Adrenal gland (tissue), 12 donors: ENCODE results near the gene SPTAN1. TPM values are rescaled to one million over a fixed set of nuclear protein-coding genes. Genes with fewer than 3 reads are reported as not detected.
"Not testable (repeated sequence)": the region's sequence is repeated elsewhere in the genome, so short reads cannot be mapped to it uniquely, and the experiment has no call there.

Experiments
- DNase-seq, 7 donors: peaks; one replicate each; pipeline ENCODE4 v3.0.0-alpha.2; 2019 to 2020
- H3K27ac ChIP-seq, 5 donors: fragments of 200-600 bp; sonication (generic) in 4 of 5; 1 replicate in 3 of 5; 2 replicates in 2 of 5; pipeline versions ENCODE4 v1.5.1 to v1.8.0; 2016 to 2020; ENCODE audit warnings: mild to moderate bottlenecking in 1 of 5
- H3K27me3 ChIP-seq: fragments of 200-600 bp; 2 replicates; pipeline ENCODE4 v1.8.0; 2021
- H3K36me3 ChIP-seq, 2 donors: fragments of 200-600 bp; replicated peaks in 1 of 2; 1 replicate in 1 of 2; 2 replicates in 1 of 2; pipeline versions ENCODE4 v1.5.1 to v1.8.0; 2018 to 2022
- H3K4me1 ChIP-seq, 2 donors: fragments of 200-600 bp; replicated peaks in 1 of 2; 1 replicate in 1 of 2; 2 replicates in 1 of 2; pipeline versions ENCODE4 v1.5.1 to v1.8.0; 2018 to 2021
- H3K4me3 ChIP-seq, 4 donors: fragments of 200-600 bp; sonication (generic) in 3 of 4; one replicate each; pipeline ENCODE4 v1.5.1; 2016 to 2018
- H3K9me3 ChIP-seq, 3 donors: fragments of 200-600 bp; sonication (generic) in 1 of 3; replicated peaks in 1 of 3; 1 replicate in 2 of 3; 2 replicates in 1 of 3; pipeline versions ENCODE4 v1.5.1 to v1.8.0; 2016 to 2021
- CTCF ChIP-seq, 6 experiments: fragments of 450-650 bp in 4 of 6; fragments of 200-600 bp in 2 of 6; sonication (generic) in 1 of 6; IDR thresholded peaks; 1 replicate in 5 of 6; 2 replicates in 1 of 6; pipeline versions ENCODE4 v1.5.1 to v1.8.0; 2016 to 2021; ENCODE audit warnings: antibody characterized with exemption in 6 of 6, mild to moderate bottlenecking in 2 of 6, moderate library complexity in 1 of 6
- POLR2A ChIP-seq, 2 donors: fragments of 450-650 bp; IDR thresholded peaks; one replicate each; pipeline ENCODE4 v1.6.1; 2017; ENCODE audit warnings: antibody characterized with exemption in 2 of 2, mild to moderate bottlenecking in 2 of 2, moderate library complexity in 1 of 2
- WGBS, 4 donors: extraction: QIAGEN DNeasy Blood & Tissue Kit in 2 of 4; methylation state at CpG; one replicate each; pipeline versions ENCODE4 v1.1.5 to v1.1.7; 2013 to 2017; 5-methylcytosine and 5-hydroxymethylcytosine counted together
- intact Hi-C, 2 donors: fragments of 100-400 bp; cut with DNase I; formaldehyde crosslinking; loops; one replicate each; pipeline versions ENCODE4 v1.14.1 to v1.15.0; 2022 to 2023
- polyA plus RNA-seq, 3 donors: library from polyadenylated mRNA; stranded (reverse); fragments of 200-250 nt in 2 of 3; fragments of 350-450 nt in 1 of 3; fragmentation: Illumina TruSeq in 1 of 3; extraction: RNeasy Lipid Tissue Mini Kit (QIAGEN cat#74804) in 1 of 3; gene quantifications; one replicate each; pipeline ENCODE4 v1.2.3, GENCODE V29; 2013 to 2014
- total RNA-seq, 9 donors: library from RNA; depleted of rRNA in 4 of 9; stranded (reverse); fragments of >200 nt in 4 of 9; fragments of 120-200 nt in 1 of 9; fragmentation: NEBNext Ultra II Directional in 1 of 9; extraction: Animal tissue kit (Norgen Biotek cat#: 25700) in 1 of 9; gene quantifications; one replicate each; pipeline versions ENCODE4 v1.1.0 to v1.2.4, GENCODE V29; 2013 to 2023
- donor health status: healthy with polysubstance abuse.
- donor health status: Bipolar disorder and iron deficiency.
- donor health status: DM: yes; HTN: yes; CAD: no.
- donor health status: DM: no; HTN: no; CAD: no.
- donor health status: DM: no; HTN: no; CAD: no.
- donor health status: DM: yes; HTN: yes; CAD: no.

The SPTAN1 gene
- total and polyA plus RNA-seq, 12 donors = 136 to 316 (median 227) TPM

DNA sequence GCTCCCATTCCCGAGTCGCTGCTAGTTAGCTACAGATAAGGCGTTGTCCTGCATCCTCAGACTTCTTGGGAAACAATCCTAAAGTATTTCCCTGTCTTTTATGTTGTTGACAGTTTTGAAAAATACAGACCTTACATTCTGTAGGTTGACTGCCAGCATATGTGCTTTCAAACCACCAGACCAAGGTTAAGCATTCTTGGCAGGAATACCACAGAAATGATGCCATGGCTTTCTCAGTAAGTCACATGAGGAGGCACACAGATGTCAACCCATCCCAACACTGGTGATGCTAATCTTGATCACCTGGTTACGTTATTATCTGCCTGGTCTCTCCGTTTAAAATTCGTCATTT lies 47.0 kb upstream of the SPTAN1 start:
- Histone ChIP-seq H3K9me3 (no peaks in the 10 kb centered on the region), H3K27me3 (no peaks in the 10 kb centered on the region), H3K4me3 (peak overlapping the region in 3 of 4 donors; percentile 62 to 93 (median 73)), H3K36me3 (peaks cover 0 to 28% of the 10 kb centered on the region in 2 donors), H3K4me1 (peaks cover 15 to 25% of the 10 kb centered on the region in 2 donors), H3K27ac (peak overlapping the region; percentile 80 to 92 (median 87))
- TF ChIP-seq POLR2A (IDR thresholded peaks at IDR 0.05) = no peak
- no peak for TF ChIP-seq CTCF (IDR thresholded peaks at IDR 0.05)
- WGBS, 4 donors = 16 to 23% (median 19%) methylated on average over 6 of the region's 6 CpGs
- intact Hi-C loops = no loop called here
- DNase-seq = peak in 3 of 7 donors; percentile 17 to 38 (median 31)

- DNase-seq, intact Hi-C loops: not testable (repeated sequence)
Measured at GRCh38 chr9:128505906-128506305, 46.5 kb upstream of the SPTAN1 start.

GRCh38 chr9:128512820-128513219 lies 39.6 kb upstream of the SPTAN1 start:
- Histone ChIP-seq H3K4me1 (no peaks in the 10 kb centered on the region), H3K4me3 (no peak overlapping the region), H3K27ac (no peak overlapping the region), H3K27me3 (no peaks in the 10 kb centered on the region), H3K36me3 (peaks cover 0 to 72% of the 10 kb centered on the region in 2 donors), H3K9me3 (no peaks in the 10 kb centered on the region)
- DNase-seq = no peak
- intact Hi-C loops = no loop called here
- 94 to 98% (median 96%) methylated on average over 9 of the region's 9 CpGs for WGBS, 4 donors
- TF ChIP-seq CTCF (IDR thresholded peaks at IDR 0.05) = no peak
- no peak for TF ChIP-seq POLR2A (IDR thresholded peaks at IDR 0.05)

More at GRCh38 chr9:128505906-128506305, 46.5 kb upstream of the SPTAN1 start:
- Histone ChIP-seq H3K36me3 (peaks cover 0 to 29% of the 10 kb centered on the region in 2 donors), H3K4me1 (peaks cover 15 to 25% of the 10 kb centered on the region in 2 donors), H3K27ac (peak overlapping the region in 2 of 5 donors; percentile 18 to 80)
- 85 to 88% (median 86%) methylated on average over 12 of the region's 12 CpGs for WGBS, 4 donors
- not testable (repeated sequence) for H3K9me3 ChIP-seq, H3K4me3 ChIP-seq, H3K27me3 ChIP-seq

DNA sequence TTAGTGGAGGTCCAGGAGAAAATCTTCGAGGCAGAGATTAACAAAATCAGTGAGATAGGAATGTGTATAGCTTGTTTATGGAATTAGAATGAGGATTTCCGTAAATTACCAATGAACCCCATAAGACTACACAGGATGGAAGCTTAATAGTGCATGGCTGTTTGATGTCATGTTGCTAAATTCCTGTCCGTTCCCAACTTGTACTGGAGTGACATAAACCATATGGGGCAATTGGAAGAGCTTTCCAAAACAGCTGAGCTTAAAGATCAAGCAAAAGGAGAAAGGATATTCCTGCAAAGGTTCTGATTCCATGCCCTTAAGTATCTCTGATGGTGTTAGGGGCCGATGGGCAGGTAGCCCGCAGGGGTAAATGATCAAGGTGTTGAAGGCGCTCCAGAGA lies 30.4 kb upstream of the SPTAN1 start:
- Histone ChIP-seq H3K9me3 (no peaks in the 10 kb centered on the region), H3K27me3 (no peaks in the 10 kb centered on the region), H3K4me3 (no peak overlapping the region), H3K4me1 (peaks cover 0 to 10% of the 10 kb centered on the region in 2 donors), H3K36me3 (peaks cover 0 to 48% of the 10 kb centered on the region in 2 donors), H3K27ac (no peak overlapping the region)
- no peak for TF ChIP-seq CTCF (IDR thresholded peaks at IDR 0.05)
- no peak for TF ChIP-seq POLR2A (IDR thresholded peaks at IDR 0.05)
- no peak for DNase-seq
- 91 to 95% (median 93%) methylated on average over 6 of the region's 6 CpGs for WGBS, 4 donors
- intact Hi-C loops = loop anchor here in 1 of 2 donors (10.0 kb wide), 1 partner anchor 63 kb away; no protein-coding TSS in a partner anchor
